Activated CD8-positive, alpha-beta T cell treated with anti-CD3 and anti-CD28 coated beads for 36 hours (primary cell): ENCODE measurements around the gene HSPB9. TPM values are rescaled to one million over a fixed set of nuclear protein-coding genes. Genes with fewer than 3 reads are reported as not detected.

Experiments used
- ATAC-seq: fragments of 200-7000 bp; cut with Tn5 transposase; one replicate; pipeline ENCODE4 v1.10.0; 2021; ENCODE audit warnings: mild to moderate bottlenecking, moderate library complexity
- CTCF ChIA-PET: fragments of 350-600 bp; sonication (Branson Sonifier 250); formaldehyde crosslinking; loops from one replicate; lab custom pipeline; 2021; ENCODE audit warnings: antibody characterized with exemption; lab: Charles Lee
- POLR2A ChIA-PET: fragments of 350-600 bp; sonication (Branson Sonifier 250); formaldehyde crosslinking; loops from one replicate; lab custom pipeline; 2021; ENCODE audit warnings: antibody characterized with exemption; lab: Charles Lee
- DNase-seq: peaks from one replicate; pipeline ENCODE4 v3.0.0-alpha.2; 2020
- H3K27ac Mint-ChIP-seq: one replicate; pipeline ENCODE4 v1.8.0; 2021; ENCODE audit warnings: mild to moderate bottlenecking, mixed read lengths
- H3K27me3 Mint-ChIP-seq: one replicate; pipeline ENCODE4 v1.8.0; 2021; ENCODE audit warnings: mixed read lengths
- H3K36me3 Mint-ChIP-seq: one replicate; pipeline ENCODE4 v1.8.0; 2021; ENCODE audit warnings: low read depth, mixed read lengths
- H3K4me1 Mint-ChIP-seq: one replicate; pipeline ENCODE4 v1.8.0; 2021; ENCODE audit warnings: low read depth, mixed read lengths
- H3K4me3 Mint-ChIP-seq: one replicate; pipeline ENCODE4 v1.8.0; 2021; ENCODE audit warnings: mild to moderate bottlenecking, moderate library complexity, mixed read lengths
- H3K9me3 Mint-ChIP-seq: one replicate; pipeline ENCODE4 v1.8.0; 2021; ENCODE audit warnings: mixed read lengths
- intact Hi-C: fragments of 100-400 bp; cut with micrococcal nuclease; formaldehyde crosslinking; loops from one replicate; pipeline ENCODE4 v1.10.0; 2022
- total RNA-seq, 2 experiments: library from RNA; stranded (reverse); gene quantifications; one replicate each; pipeline ENCODE4 v1.2.3, GENCODE V29; 2021
- TF ChIP-seq, protein P1 (sequence below): fragments of 200-600 bp; IDR thresholded peaks from one replicate; pipeline ENCODE4 v1.8.0; 2022; ENCODE audit warnings: antibody characterized with exemption, mild to moderate bottlenecking

The HSPB9 gene
- total RNA-seq, 2 experiments from 2014 or later = 0.41 TPM; not detected in 1

DNA sequence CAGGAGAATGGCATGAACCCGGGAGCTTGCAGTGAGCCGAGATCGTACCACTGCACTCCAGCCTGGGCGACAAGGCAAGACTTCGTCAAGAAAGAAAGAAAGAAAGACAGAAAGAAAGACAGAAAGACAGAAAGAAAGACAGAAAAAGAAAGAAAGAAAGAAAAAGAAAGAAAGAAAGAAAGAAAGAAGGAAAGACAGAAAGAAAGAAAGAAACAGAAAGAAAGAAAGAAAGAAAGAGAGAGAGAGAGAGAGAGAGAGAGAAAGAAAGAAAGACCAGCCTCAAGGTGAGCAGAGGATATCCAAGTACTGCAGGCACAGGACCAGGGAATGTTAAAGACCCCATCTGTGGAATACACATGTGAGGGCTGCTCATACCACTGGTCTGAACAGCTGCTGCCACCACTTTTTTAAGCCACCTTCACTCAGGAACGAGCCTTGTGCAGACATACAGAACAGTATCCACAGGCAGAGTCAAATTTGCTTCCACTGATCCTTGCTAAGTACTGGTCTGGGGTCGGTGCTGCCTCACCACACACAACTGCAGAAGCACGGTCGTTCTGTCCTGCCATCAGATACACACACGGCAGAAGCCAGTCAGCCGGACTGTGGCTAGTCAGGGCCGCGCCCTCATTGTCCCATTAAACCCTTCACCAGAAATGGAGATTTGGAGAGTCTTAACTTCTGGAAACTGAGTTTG lies 24.5 kb downstream of the HSPB9 start:
- TF ChIP-seq, protein P1, sequence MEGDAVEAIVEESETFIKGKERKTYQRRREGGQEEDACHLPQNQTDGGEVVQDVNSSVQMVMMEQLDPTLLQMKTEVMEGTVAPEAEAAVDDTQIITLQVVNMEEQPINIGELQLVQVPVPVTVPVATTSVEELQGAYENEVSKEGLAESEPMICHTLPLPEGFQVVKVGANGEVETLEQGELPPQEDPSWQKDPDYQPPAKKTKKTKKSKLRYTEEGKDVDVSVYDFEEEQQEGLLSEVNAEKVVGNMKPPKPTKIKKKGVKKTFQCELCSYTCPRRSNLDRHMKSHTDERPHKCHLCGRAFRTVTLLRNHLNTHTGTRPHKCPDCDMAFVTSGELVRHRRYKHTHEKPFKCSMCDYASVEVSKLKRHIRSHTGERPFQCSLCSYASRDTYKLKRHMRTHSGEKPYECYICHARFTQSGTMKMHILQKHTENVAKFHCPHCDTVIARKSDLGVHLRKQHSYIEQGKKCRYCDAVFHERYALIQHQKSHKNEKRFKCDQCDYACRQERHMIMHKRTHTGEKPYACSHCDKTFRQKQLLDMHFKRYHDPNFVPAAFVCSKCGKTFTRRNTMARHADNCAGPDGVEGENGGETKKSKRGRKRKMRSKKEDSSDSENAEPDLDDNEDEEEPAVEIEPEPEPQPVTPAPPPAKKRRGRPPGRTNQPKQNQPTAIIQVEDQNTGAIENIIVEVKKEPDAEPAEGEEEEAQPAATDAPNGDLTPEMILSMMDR = no peak
- no peak overlapping the region for H3K27ac Mint-ChIP-seq
- peaks cover 6% of the 10 kb centered on the region for H3K36me3 Mint-ChIP-seq
- DNase-seq (no peak), ATAC-seq (no peak)
- H3K4me1 Mint-ChIP-seq = peaks cover 36% of the 10 kb centered on the region
- no peaks in the 10 kb centered on the region for H3K9me3 Mint-ChIP-seq
- ChIA-PET CTCF (interaction anchor here (1.1 kb wide), 1 partner anchor 15 kb away, joined by 3 read pairs; no protein-coding TSS in a partner anchor), POLR2A (no interaction called here)
- intact Hi-C loops = no loop called here
- H3K4me3 Mint-ChIP-seq = no peak overlapping the region
- H3K27me3 Mint-ChIP-seq = no peaks in the 10 kb centered on the region

DNA sequence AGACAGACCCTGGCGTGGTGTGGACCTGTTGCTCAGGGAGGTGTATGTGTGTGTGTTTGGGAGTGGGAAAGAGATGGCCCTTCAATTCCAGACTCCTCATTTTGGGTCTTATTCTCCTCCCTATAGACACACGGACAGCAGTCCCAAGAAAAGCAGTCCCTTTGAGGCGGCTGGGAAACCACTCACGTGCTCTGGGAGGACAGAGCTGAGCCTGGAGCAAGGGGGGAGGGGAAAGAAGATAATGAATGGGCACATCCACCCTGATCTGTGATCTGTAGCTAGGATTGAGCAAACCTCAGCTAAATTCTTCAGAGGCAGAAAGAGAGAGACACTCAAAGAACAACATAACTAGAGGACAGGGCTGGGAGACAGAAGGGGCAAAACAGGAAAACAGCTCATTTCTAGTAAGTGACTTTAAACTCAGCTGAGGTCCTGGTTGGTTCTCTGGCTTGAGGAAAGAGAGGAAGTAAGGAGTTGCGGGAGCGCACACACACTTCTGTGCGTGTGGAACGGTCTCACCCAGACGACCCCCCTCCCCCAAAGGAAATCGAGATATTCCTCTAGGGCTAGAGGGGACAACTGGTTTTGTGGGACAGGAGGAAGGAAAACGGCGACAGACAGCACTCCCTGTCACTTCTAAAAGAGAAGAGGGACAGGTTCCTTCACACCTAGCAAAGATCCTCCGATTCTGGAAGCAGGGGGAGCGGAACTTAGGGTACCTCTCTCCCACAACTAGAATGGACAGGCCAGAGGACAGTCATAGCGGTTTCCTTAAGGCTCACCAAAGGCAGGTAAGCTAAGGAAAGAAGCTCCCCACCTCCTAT lies 31.5 kb downstream of the HSPB9 start:
- DNase-seq = no peak
- ChIA-PET CTCF (interaction anchor here (0.6 to 1.7 kb wide), 7 partner anchors 9 to 191 kb away, joined by 3 to 7 read pairs (median 3); partner anchors contain the start of genes DNAJC7 and GHDC), POLR2A (interaction anchor here (0.7 to 3.0 kb wide), 9 partner anchors 11 to 254 kb away, joined by 3 to 13 read pairs (median 4); partner anchors contain the start of genes DHX58, KAT2A and ZNF385C)
- Mint-ChIP-seq H3K27me3 (no peaks in the 10 kb centered on the region), H3K36me3 (no peaks in the 10 kb centered on the region), H3K9me3 (no peaks in the 10 kb centered on the region), H3K27ac (peak overlapping the region; percentile 79), H3K4me1 (peaks cover 28% of the 10 kb centered on the region), H3K4me3 (peak overlapping the region; percentile 83)
- intact Hi-C loops = no loop called here
- ATAC-seq = no peak
- TF ChIP-seq, protein P1 = no peak

DNA sequence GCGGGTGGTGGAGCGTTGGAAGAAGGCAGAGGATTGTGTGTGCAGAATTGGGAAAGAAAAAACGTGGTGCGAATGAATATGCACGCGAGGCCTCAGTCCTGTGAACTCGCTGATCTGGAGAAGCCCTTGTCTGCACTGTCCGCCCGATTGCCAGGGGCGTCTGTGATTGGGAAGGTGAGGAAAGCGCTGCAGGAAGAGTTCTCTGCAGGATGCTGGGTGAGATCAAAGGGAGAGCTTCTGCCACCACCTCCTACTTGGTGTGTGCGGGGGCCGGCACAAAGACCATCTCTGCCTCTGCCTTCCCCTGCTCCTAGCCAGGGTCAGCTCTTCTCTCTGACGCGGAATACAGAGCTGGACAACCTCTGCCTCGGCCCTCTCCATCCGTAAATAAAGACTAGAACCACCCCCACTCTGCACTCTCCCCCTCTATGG lies 33.0 kb downstream of the HSPB9 start:
- H3K9me3 Mint-ChIP-seq = no peaks in the 10 kb centered on the region
- no peak for ATAC-seq
- peaks cover 28% of the 10 kb centered on the region for H3K4me1 Mint-ChIP-seq
- H3K36me3 Mint-ChIP-seq = no peaks in the 10 kb centered on the region
- ChIA-PET CTCF (interaction anchor here (0.6 to 1.7 kb wide), 2 partner anchors 16 to 35 kb away, joined by 3 to 7 read pairs; no protein-coding TSS in a partner anchor), POLR2A (interaction anchor here (0.7 to 1.4 kb wide), 2 partner anchors 35 to 120 kb away, joined by 3 read pairs; partner anchors contain the start of gene STAT5B)
- no peak for DNase-seq
- TF ChIP-seq, protein P1 = no peak
- peak overlapping the region; percentile 79 for H3K27ac Mint-ChIP-seq
- intact Hi-C loops = no loop called here
- no peaks in the 10 kb centered on the region for H3K27me3 Mint-ChIP-seq
- peak overlapping the region; percentile 83 for H3K4me3 Mint-ChIP-seq

DNA sequence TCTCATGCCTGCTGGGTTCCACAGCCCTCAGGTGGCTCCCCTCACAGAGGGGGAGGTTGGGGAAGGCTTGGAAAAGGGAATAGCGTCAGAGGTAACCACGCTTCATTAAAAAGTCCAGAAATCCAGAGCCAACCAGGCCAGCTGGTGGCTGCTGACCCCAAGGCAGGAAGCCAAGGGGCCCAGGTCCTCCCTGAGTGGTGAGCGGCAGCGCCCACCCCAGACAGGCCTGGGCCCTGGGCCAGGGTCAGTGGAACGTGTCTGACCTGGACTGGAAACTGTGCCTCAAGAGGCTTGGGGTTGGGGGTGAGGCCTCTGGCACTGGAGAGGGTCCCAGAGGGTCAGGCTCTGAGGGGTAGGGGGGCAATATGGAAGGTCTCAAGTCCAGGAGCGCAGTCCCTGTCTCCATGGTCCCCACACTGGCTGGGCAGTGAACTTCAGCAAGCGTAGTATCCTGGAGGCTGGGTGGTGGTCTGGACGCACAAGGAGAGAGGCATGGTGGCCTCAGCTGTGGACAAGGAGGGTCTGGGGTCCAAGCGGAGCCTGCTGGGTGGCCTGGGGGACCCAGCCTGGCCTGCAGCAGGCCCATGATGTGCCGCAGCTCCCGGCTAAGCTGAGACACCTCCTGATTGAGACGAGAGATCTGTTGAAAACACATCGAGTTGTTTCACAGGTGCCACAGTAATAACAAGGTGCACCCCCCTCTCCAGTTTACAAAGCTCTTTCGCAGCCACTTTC lies 37.4 kb downstream of the HSPB9 start:
- ATAC-seq (no peak), DNase-seq (no peak)
- intact Hi-C loops = no loop called here
- CTCF ChIA-PET = interaction anchor here (1.0 kb wide), 1 partner anchor 134 kb away, joined by 3 read pairs; no protein-coding TSS in a partner anchor
- H3K36me3 Mint-ChIP-seq = no peaks in the 10 kb centered on the region
- H3K27me3 Mint-ChIP-seq = no peaks in the 10 kb centered on the region
- POLR2A ChIA-PET = interaction anchor here (1.1 kb wide), 2 partner anchors 19 to 20 kb away, joined by 3 to 4 read pairs; partner anchors contain the start of gene KCNH4
- no peak overlapping the region for H3K27ac Mint-ChIP-seq
- peaks cover 4% of the 10 kb centered on the region for H3K4me1 Mint-ChIP-seq
- H3K4me3 Mint-ChIP-seq = no peak overlapping the region
- TF ChIP-seq, protein P1 = no peak
- no peaks in the 10 kb centered on the region for H3K9me3 Mint-ChIP-seq
